NCI-H187 (cell line): Measurements from ENCODE around the gene ITK.

Experiments used
- DNase-seq, 2 experiments: peaks; one replicate each; lab custom pipeline; 2025; lab: John Stamatoyannopoulos, UW

The ITK gene

DNA sequence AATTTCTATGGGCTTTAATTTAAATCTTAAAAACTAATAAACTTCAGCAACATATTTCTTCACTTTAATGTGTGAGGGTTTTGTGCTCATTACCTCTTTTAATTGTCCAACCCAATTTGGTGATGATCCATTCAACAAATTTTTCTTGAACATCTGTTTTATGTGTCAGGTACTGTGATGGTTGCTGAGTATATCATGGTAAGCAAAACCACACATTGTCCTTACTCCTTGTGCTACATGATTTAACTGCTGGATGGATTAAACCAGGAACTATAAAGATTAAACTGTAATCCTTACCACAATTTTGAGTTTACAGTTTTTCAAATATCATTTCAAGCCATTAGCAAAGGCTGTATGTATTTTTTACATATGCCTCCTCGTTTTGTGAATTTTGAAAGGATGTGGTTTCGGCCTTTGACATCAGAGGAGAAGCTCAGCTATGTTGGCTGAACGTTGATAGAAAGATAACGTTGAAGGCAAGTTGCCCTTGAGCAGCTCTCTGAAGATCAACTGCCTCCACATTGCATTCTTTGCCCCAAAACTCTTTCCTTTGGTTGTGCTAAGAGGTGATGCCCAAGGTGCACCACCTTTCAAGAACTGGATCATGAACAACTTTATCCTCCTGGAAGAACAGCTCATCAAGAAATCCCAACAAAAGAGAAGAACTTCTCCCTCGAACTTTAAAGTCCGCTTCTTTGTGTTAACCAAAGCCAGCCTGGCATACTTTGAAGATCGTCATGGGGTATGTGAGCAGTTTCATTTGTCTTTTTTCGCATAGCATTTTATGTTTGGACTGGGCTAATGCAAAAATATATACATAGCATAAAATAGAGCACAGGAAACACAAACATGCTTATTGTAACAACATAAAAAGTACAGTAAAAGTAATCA is at the start of gene ITK:
TSS of gene ITK (plus strand) at position 467 of the 891 bp plus-strand sequence. CDS start at position 605, 138 bp downstream.
- DNase-seq, result no peak

GRCh38 chr5:157130925-157131324 is 49.7 kb upstream of the ITK start:
- no peak for DNase-seq

DNA sequence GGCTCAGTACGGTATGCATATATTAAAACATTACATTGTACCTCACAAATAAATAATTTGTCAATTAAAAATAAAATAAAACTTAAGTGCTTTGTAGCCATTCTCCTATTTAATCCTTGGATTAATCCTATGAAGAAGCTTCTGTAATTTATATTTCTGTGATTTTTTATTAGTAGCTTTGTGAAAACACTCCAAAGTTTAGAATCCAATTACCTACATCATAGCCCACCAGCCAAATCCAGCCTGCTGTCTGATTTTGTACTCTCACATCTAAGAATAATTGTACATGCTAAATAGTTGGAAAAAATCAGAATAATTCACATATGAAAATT is 48.4 kb upstream of the ITK start:
- no peak for DNase-seq

- DNase-seq, result no peak
These were observed 42.9 kb upstream of the ITK start for GRCh38 chr5:157137691-157138090.

- peak; percentile 78 to 94 for DNase-seq
These were observed 38.1 kb upstream of the ITK start, which contains the start of gene MED7 for GRCh38 chr5:157142317-157143126. Gene MED7 (minus strand): TSS chr5:157142865. CDS start chr5:157139431, 3,434 bp downstream.

- peak in 1 of 2 experiments; percentile 78 for DNase-seq
These were observed 37.3 kb upstream of the ITK start for GRCh38 chr5:157143127-157143971.

GRCh38 chr5:157148734-157149615 is 31.7 kb upstream of the ITK start:
- DNase-seq, result peak; percentile 41 to 53

DNA sequence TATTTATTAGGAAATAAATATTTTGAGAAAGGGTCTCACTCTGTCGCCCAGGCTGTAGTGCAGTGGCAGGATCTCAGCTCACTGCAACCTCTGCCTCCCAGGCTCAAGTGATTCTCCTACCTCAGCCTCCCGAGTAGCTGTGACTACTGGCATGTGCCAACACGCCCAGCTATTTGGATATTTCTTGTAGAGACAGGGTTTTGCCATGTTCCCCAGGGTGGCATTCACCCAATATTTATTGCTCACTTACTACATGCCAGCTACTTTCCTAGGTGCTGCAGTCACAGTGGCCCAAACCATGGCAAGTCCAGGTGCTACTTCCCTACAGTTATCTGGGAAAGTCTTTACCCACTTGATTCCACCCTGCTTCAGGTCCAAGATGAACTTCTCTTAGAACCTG is 29.6 kb upstream of the ITK start:
- DNase-seq, result no peak

GRCh38 chr5:157155297-157155696 is 25.3 kb upstream of the ITK start:
- no peak for DNase-seq

DNA sequence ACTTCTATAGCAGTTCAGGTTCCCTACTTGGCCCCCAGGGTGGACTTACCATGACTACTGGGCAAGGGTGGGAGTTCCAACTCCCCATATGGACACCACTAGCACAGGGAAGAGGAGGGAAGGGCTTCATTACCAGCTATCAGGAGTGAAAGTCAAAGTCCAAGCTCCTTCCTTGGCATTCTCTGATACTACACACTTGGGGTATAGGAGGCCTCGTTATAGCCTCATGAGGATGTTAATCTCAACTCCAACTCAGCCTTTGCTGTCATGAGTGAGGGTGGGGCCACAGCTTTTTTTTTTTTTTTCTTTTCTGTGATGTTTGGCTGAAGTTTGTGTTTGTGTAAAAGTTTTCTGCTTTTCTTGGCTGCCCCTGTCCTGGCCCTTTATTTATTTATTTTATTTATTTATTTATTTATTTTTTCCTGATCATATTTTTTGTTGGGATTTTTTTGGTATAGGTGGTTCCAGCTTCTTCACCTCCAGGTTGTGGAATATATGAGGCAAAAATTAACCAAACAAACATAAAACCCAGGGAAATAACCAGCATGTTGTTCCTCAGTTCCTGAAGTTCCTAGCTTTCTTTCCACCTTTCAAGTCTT is 23.2 kb upstream of the ITK start:
- DNase-seq, result no peak

GRCh38 chr5:157159209-157159751 is 21.4 kb upstream of the ITK start:
- DNase-seq, result no peak

DNA sequence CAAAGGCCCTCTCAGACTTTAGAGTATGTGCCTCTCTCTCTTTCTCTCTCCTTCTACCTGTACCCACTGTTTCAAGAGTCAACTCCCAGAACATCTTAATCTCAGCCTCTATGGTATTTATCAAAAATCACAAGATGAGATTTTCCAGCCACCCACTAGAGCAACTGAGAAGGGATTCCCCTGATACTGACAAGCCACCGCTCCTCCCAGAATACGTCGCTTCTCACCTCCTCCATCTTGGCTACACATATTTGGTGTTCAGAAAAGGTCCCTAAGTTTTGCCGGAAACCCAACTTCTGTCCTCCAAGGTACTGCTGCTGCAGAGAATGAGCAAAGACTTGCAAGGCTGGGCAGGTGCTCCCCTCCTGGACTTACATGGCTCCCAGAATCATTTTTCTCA is 20.6 kb upstream of the ITK start:
- no peak for DNase-seq

- DNase-seq, result no peak
These were observed 18.6 kb upstream of the ITK start for GRCh38 chr5:157161996-157162395.

DNA sequence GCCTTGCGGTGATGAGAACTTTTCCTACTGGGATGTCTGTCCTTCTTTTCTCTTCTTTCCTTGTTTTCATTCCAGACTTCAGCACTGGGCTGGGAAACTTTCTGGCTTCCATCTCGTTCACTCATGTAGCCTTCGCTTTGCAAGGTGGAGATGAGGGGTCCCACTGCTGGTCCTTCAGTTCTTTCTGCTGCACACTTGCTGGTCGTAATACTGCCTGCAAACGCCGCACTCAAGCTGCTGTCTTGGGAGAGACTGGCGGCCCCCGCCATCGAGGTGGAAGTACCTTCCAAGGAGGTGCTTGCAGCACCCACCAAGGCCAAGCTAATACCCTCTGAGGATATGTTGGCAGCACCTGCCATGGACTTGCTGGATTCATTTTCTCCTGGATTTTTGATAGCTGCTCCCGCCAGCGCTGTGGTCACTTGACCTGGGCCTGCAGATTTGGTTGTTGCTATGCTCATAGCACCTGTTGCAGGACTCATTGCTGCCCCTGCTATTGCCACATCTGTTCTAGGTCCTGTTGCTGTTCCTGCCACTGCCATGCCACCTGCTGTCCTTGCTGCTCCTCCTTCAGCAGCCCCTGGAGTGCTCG is 17.6 kb upstream of the ITK start:
- no peak for DNase-seq

DNA sequence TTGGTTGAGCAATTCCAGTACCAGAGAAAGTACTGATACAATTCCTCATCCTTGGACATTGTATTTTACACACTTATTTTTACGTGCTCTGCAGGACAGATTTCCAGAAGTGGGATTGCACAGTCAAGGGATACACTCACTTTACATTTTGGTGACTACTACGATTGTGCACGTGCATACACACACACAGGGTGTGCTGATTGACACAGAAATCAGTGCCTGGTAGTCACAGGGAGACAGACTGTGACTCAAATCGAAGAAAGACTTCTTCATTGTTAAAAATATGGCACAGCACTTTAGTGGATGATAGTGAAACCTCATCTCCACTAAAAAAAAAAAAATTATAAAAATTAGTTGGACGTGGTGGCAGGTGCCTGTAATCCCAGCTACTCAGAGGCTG is 16.1 kb upstream of the ITK start:
- DNase-seq, result no peak

- DNase-seq, result no peak
These were observed 15.4 kb upstream of the ITK start for GRCh38 chr5:157165261-157165660.

DNA sequence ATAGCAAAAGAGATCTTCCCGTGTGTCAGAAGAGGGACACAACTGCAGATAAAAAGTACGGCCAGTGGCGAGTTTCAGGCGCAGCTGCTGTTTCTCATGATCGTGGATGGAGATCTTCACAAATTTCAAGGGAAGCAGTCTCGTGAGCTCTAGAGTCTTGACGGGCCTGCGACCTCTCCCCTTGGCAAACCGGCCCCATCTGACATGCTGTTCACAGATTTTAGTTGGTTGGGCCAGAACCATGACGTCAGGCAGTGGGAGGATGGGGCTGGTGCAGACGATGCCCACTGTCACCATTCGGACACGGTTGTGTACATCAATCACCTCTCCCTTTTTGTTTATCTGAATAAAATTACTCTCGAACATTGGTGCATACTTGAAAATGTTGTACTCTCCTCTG is 15.0 kb upstream of the ITK start:
- no peak for DNase-seq

DNA sequence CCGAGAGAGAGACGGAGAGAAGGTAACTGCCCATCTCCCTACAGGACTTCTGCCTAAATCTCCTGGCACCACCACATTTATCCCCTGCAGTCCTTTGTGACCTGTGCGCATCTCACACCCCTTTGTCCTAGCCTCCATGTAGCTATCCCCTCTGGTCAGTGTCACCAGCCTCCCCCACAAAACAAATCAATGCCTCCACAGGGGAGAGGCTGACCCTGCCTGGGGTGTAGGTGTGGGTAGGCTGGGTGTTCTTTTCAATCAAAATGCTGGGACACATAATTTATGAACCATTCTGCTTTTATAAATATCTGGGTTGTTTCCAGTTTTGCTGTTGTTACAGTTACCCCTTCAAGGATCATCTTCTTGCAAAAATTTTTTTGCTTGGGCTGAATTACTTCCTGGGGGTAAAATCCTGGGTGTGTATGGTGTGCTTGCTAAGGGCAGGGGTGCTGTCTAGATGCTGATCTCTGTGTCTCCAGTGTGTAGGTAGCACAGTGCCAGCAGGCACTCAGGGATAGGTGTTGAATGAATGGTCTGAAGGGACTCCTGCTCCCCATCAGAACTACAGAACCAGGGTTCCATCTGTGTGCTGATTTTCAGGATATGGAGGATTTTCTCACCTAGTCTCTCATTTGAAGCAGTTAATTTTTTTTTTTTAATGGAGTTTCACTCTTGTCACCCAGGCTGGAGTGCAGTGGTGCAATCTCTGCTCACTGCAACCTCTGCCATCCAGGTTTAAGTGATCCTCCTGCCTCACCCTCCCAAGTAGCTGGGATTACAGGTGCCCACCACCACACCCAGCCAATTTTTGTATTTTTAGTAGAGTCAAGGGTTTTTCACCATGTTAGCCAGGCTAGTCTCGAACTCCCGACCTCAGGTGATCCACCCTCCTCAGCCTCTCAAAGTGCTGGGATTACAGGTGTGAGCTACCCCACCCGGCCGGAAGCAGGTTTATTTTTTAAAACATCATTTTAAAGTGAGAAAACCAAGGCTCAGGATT is 14.1 kb upstream of the ITK start, which contains the start of gene GARIN3:
TSS of gene GARIN3 (minus strand) at position 51 of the 1,000 bp plus-strand sequence. CDS start 96 bp downstream, outside the sequence.
- DNase-seq, result no peak

DNA sequence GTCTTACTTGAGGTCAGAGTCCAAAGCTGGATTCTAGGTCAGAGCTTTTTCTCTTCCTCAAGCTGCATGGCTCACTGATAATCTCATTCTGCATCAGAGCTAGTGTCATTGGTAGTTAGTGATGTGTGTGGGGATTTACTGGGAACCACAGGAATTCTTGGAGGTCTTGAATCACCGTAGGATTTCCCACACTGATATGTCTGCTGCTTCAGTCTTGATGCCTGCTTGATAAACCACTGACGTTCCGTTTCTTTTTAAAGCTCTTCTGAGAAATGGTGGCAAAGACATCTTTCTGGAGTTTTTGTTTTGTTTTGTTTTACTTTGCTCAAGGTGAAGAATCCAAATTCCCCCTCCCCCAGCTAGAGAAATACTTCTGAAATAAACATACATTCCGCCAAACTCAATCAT is 13.4 kb upstream of the ITK start:
- no peak for DNase-seq
